H1 (cell line): ENCODE results near the gene THAP10. TPM values are rescaled to one million over a fixed set of nuclear protein-coding genes. Genes with fewer than 3 reads are reported as not detected.

ENCODE experiments used
- EZH2 ChIP-seq: fragments of 200-600 bp; sonication (generic); IDR thresholded peaks from 2 replicates; pipeline ENCODE4 v1.7.1; 2012; ENCODE audit warnings: low read depth, mild to moderate bottlenecking, moderate library complexity, low read length, inconsistent platforms; ENCODE audit not compliant: severe bottlenecking
- JUND ChIP-seq: IDR thresholded peaks from 2 replicates; pipeline ENCODE4 v1.6.1; 2011; ENCODE audit warnings: mild to moderate bottlenecking, improper control_type of control experiment, low read length
- RBBP5 ChIP-seq: IDR thresholded peaks from 2 replicates; pipeline ENCODE4 v1.7.1; 2012; ENCODE audit warnings: low read depth, mild to moderate bottlenecking, inconsistent platforms, low read length, moderate library complexity, borderline replicate concordance
- polyA plus RNA-seq, 7 experiments: library from polyadenylated mRNA; depleted of rRNA in 3 of 7; stranded (reverse) in 5 of 7; unstranded in 2 of 7; fragments of >200 nt in 5 of 7; fragments of 200-250 nt in 2 of 7; gene quantifications; 1 replicate in 5 of 7; 2 replicates in 1 of 7; 4 replicates in 1 of 7; pipeline versions ENCODE4 v1.2.1 to v1.2.3, GENCODE V29; 2011 to 2013; ENCODE audit warnings: missing spikeins in 2 of 7, mixed read lengths in 2 of 7
- total RNA-seq: library from RNA; stranded (reverse); fragmentation: NEBNext Ultra II Directional; extraction: Animal tissue kit (Norgen Biotek cat#: 25700); gene quantifications from 2 replicates; pipeline ENCODE4 v1.2.1, GENCODE V29; 2021

The THAP10 gene
- total and polyA plus RNA-seq, 2 of the 8 experiments (the other 6 are each of a cell fraction or from before 2014, with no cell fraction given): 2.8 to 4.5 TPM

- TF ChIP-seq RBBP5: peak; percentile 58
- TF ChIP-seq EZH2: no peak
- TF ChIP-seq JUND: no peak
- TF ChIP-seq, all 59 proteins: peak for 8
Measured at GRCh38 chr15:70853318-70853972, 38.8 kb downstream of the THAP10 start (continued).
